HuH-7.5 (cell line): Measurements from ENCODE around the gene ZNF438.
"Not testable (repeated sequence)": the region's sequence is repeated elsewhere in the genome, so short reads cannot be mapped to it uniquely, and the experiment has no call there.

Experiments
- DNase-seq: peaks from one replicate; pipeline ENCODE4 v3.0.0; 2011; ENCODE audit warnings: low spot score

The ZNF438 gene

GRCh38 chr10:31041011-31041410, 9.3 kb upstream of the ZNF438 start:
- no peak for DNase-seq

- not testable (repeated sequence) for DNase-seq
Observed at GRCh38 chr10:31039006-31039405, 7.3 kb upstream of the ZNF438 start.

GRCh38 chr10:31037749-31038148, 6.1 kb upstream of the ZNF438 start:
- no peak for DNase-seq

GRCh38 chr10:31036209-31036608, 4.5 kb upstream of the ZNF438 start:
- no peak for DNase-seq

GRCh38 chr10:31035266-31035798, 3.7 kb upstream of the ZNF438 start:
- DNase-seq: no peak

- DNase-seq: no peak
Observed at GRCh38 chr10:31034098-31034909, 2.6 kb upstream of the ZNF438 start.

GRCh38 chr10:31033147-31033546, 1.5 kb upstream of the ZNF438 start:
- DNase-seq: no peak

- DNase-seq: peak; percentile 66
Observed at GRCh38 chr10:31032258-31033132, 830 bp upstream of the ZNF438 start.

- DNase-seq: no peak
Observed at GRCh38 chr10:31031205-31031557, 484 bp downstream of the ZNF438 start.

- no peak for DNase-seq
Observed at GRCh38 chr10:31030800-31031199, 865 bp downstream of the ZNF438 start.

GRCh38 chr10:31030260-31030659, 1.4 kb downstream of the ZNF438 start:
- no peak for DNase-seq

- DNase-seq: no peak
Observed at GRCh38 chr10:31028081-31028480, 3.6 kb downstream of the ZNF438 start.

- not testable (repeated sequence) for DNase-seq
Observed at GRCh38 chr10:31026279-31026678, 5.4 kb downstream of the ZNF438 start.

GRCh38 chr10:31025142-31025541, 6.5 kb downstream of the ZNF438 start:
- no peak for DNase-seq

- no peak for DNase-seq
Observed at GRCh38 chr10:31023558-31023957, 8.1 kb downstream of the ZNF438 start.

- DNase-seq: no peak
Observed at GRCh38 chr10:31020209-31020608, 11.5 kb downstream of the ZNF438 start.

GRCh38 chr10:31018962-31019361, 12.7 kb downstream of the ZNF438 start:
- DNase-seq: no peak

GRCh38 chr10:31018356-31018750, 13.3 kb downstream of the ZNF438 start:
- DNase-seq: no peak

- DNase-seq: no peak
Observed at GRCh38 chr10:31017534-31018355, 13.9 kb downstream of the ZNF438 start.

GRCh38 chr10:31014161-31014875, 17.3 kb downstream of the ZNF438 start:
- DNase-seq: no peak

- no peak for DNase-seq
Observed at GRCh38 chr10:31013331-31013730, 18.3 kb downstream of the ZNF438 start.

GRCh38 chr10:31011665-31012022, 20.0 kb downstream of the ZNF438 start:
- DNase-seq: no peak
